H9 (cell line): ENCODE data around the gene SPECC1L. TPM values are rescaled to one million over a fixed set of nuclear protein-coding genes. Genes with fewer than 3 reads are reported as not detected.
A peak's percentile ranks its signal among the peaks of the same experiment; 100 is the strongest.

Experiments
- DNase-seq: peaks from one replicate; pipeline ENCODE4 v3.0.0-alpha.2; 2017
- H2AFZ ChIP-seq: one replicate; pipeline ENCODE4 v1.6.1; 2013; ENCODE audit warnings: mild to moderate bottlenecking, low read length, control low read depth, moderate library complexity
- H2AK5ac ChIP-seq: 2 replicates; pipeline ENCODE4 v1.6.1; 2013; ENCODE audit warnings: low read length, control low read depth, mixed read lengths; ENCODE audit not compliant: insufficient read length
- H2BK120ac ChIP-seq: one replicate; pipeline ENCODE4 v1.6.1; 2013; ENCODE audit warnings: low read depth, mild to moderate bottlenecking, low read length, control low read depth, inconsistent platforms; ENCODE audit not compliant: poor library complexity, severe bottlenecking
- H2BK12ac ChIP-seq: 2 replicates; pipeline ENCODE4 v1.6.1; 2013; ENCODE audit warnings: low read length, control low read depth, mixed read lengths, low read depth; ENCODE audit not compliant: insufficient read length
- H2BK15ac ChIP-seq: 2 replicates; pipeline ENCODE4 v1.6.1; 2013; ENCODE audit warnings: low read depth, low read length, control low read depth
- H2BK20ac ChIP-seq: one replicate; pipeline ENCODE4 v1.6.1; 2013; ENCODE audit warnings: low read depth, mild to moderate bottlenecking, low read length, control low read depth, inconsistent platforms; ENCODE audit not compliant: poor library complexity, severe bottlenecking
- H2BK5ac ChIP-seq: 2 replicates; pipeline ENCODE4 v1.6.1; 2013; ENCODE audit warnings: low read length, control low read depth, mixed read lengths; ENCODE audit not compliant: insufficient read length
- H3K14ac ChIP-seq: 2 replicates; pipeline ENCODE4 v1.6.1; 2013; ENCODE audit warnings: low read length, control low read depth; ENCODE audit not compliant: insufficient read depth
- H3K18ac ChIP-seq: 2 replicates; pipeline ENCODE4 v1.6.1; 2013; ENCODE audit warnings: low read depth, mild to moderate bottlenecking, mixed read lengths, low read length, control low read depth; ENCODE audit not compliant: insufficient read length
- H3K23ac ChIP-seq: 2 replicates; pipeline ENCODE4 v1.6.1; 2013; ENCODE audit warnings: low read length, control low read depth, mixed read lengths, low read depth; ENCODE audit not compliant: insufficient read length
- H3K23me2 ChIP-seq: 2 replicates; pipeline ENCODE4 v1.6.1; 2013; ENCODE audit warnings: low read depth, mild to moderate bottlenecking, mixed read lengths, low read length, control low read depth; ENCODE audit not compliant: insufficient read length, poor library complexity, severe bottlenecking
- H3K27ac ChIP-seq: 2 replicates; pipeline ENCODE4 v1.5.1; 2013; ENCODE audit warnings: low read length, control low read depth, mixed read lengths, low read depth; ENCODE audit not compliant: insufficient read length
- H3K27me3 ChIP-seq: 2 replicates; pipeline ENCODE4 v1.6.1; 2013; ENCODE audit warnings: low read length, control low read depth, inconsistent platforms; ENCODE audit not compliant: insufficient read depth
- H3K4ac ChIP-seq: 2 replicates; pipeline ENCODE4 v1.6.1; 2013; ENCODE audit warnings: low read depth, mild to moderate bottlenecking, control low read depth, inconsistent platforms, low read length, moderate library complexity
- H3K4me1 ChIP-seq: 2 replicates; pipeline ENCODE4 v1.6.1; 2013; ENCODE audit warnings: low read length, control low read depth, inconsistent platforms; ENCODE audit not compliant: insufficient read depth
- H3K4me2 ChIP-seq: 2 replicates; pipeline ENCODE4 v1.6.1; 2013; ENCODE audit warnings: low read length, control low read depth, mixed read lengths; ENCODE audit not compliant: insufficient read length, insufficient read depth
- H3K56ac ChIP-seq: 2 replicates; pipeline ENCODE4 v1.6.1; 2013; ENCODE audit warnings: low read depth, mild to moderate bottlenecking, mixed read lengths, low read length, control low read depth; ENCODE audit not compliant: insufficient read length
- H3K79me1 ChIP-seq: 2 replicates; pipeline ENCODE4 v1.6.1; 2013; ENCODE audit warnings: low read depth, mild to moderate bottlenecking, moderate library complexity, low read length, control low read depth, inconsistent platforms; ENCODE audit not compliant: insufficient read depth, poor library complexity, severe bottlenecking
- H3K79me2 ChIP-seq: 2 replicates; pipeline ENCODE4 v1.6.1; 2013; ENCODE audit warnings: low read length, control low read depth, inconsistent platforms; ENCODE audit not compliant: insufficient read depth
- H3K9ac ChIP-seq: 2 replicates; pipeline ENCODE4 v1.6.1; 2013; ENCODE audit warnings: low read length, control low read depth, mixed read lengths; ENCODE audit not compliant: insufficient read length; ENCODE audit errors: extremely low read depth
- H3K9me3 ChIP-seq: one replicate; pipeline ENCODE4 v1.6.1; 2013; ENCODE audit warnings: low read depth, low read length, inconsistent platforms; ENCODE audit not compliant: control insufficient read depth
- H3T11ph ChIP-seq: one replicate; pipeline ENCODE4 v1.6.1; 2013; ENCODE audit warnings: mild to moderate bottlenecking, low read length, control low read depth, inconsistent platforms
- H4K20me1 ChIP-seq: one replicate; pipeline ENCODE4 v1.6.1; 2013; ENCODE audit not compliant: control insufficient read depth, insufficient read length, insufficient read depth
- H4K5ac ChIP-seq: 2 replicates; pipeline ENCODE4 v1.6.1; 2013; ENCODE audit warnings: low read depth, mild to moderate bottlenecking, mixed read lengths, low read length, control low read depth; ENCODE audit not compliant: insufficient read length
- H4K8ac ChIP-seq: replicated peaks from 2 replicates; pipeline ENCODE4 v1.6.1; 2013; ENCODE audit warnings: low read length, control low read depth, mixed read lengths, low read depth; ENCODE audit not compliant: insufficient read length
- H4K91ac ChIP-seq: 2 replicates; pipeline ENCODE4 v1.6.1; 2013; ENCODE audit warnings: low read depth, mild to moderate bottlenecking, moderate library complexity, mixed read lengths, low read length, control low read depth; ENCODE audit not compliant: insufficient read length
- H3K27ac Mint-ChIP-seq, 3 experiments: 2 replicates in 2 of 3; 3 replicates in 1 of 3; pipeline ENCODE4 v1.8.0; 2020 to 2021; ENCODE audit warnings: mixed read lengths in 3 of 3, mild to moderate bottlenecking in 1 of 3, moderate library complexity in 1 of 3
- H3K27me3 Mint-ChIP-seq: 2 replicates; pipeline ENCODE4 v1.8.0; 2021; ENCODE audit warnings: low read depth, mild to moderate bottlenecking, moderate library complexity, mixed read lengths
- H3K36me3 Mint-ChIP-seq, 3 experiments: 2 replicates in 2 of 3; 3 replicates in 1 of 3; pipeline ENCODE4 v1.8.0; 2020 to 2021; ENCODE audit warnings: low read depth in 3 of 3, mixed read lengths in 3 of 3; ENCODE audit not compliant: insufficient read depth in 1 of 3
- H3K4me1 Mint-ChIP-seq, 2 experiments: 2 replicates each; pipeline ENCODE4 v1.8.0; 2020; ENCODE audit warnings: mixed read lengths in 2 of 2
- H3K4me3 Mint-ChIP-seq, 2 experiments: 2 replicates in 1 of 2; 3 replicates in 1 of 2; pipeline ENCODE4 v1.8.0; 2020 to 2021; ENCODE audit warnings: mild to moderate bottlenecking in 2 of 2, mixed read lengths in 2 of 2, moderate library complexity in 1 of 2
- H3K9me3 Mint-ChIP-seq, 2 experiments: 2 replicates in 1 of 2; 3 replicates in 1 of 2; pipeline ENCODE4 v1.8.0; 2020; ENCODE audit warnings: mild to moderate bottlenecking in 2 of 2, mixed read lengths in 2 of 2, moderate library complexity in 1 of 2
- CTCF ChIP-seq: fragments of 200-600 bp; sonication (generic); conservative IDR thresholded peaks from 3 replicates; pipeline ENCODE4 v1.8.0; 2021; ENCODE audit warnings: antibody characterized with exemption, mild to moderate bottlenecking
- WGBS: extraction: QIAGEN DNeasy Blood & Tissue Kit; methylation state at CpG from one replicate; pipeline ENCODE4 v1.1.7; 2013; ENCODE audit warnings: missing lambda C conversion rate, low lambda C conversion rate, mixed read lengths; ENCODE audit not compliant: insufficient read length; ENCODE audit errors: extremely low coverage; 5-methylcytosine and 5-hydroxymethylcytosine counted together
- total RNA-seq: library from RNA; stranded (reverse); gene quantifications from 2 replicates; pipeline ENCODE4 v1.2.1, GENCODE V29; 2021

SPECC1L gene
- total RNA-seq, 1 experiment from 2014 or later, result 57.1 TPM

- Histone ChIP-seq H2BK20ac (no peak overlapping the region), H2BK120ac (no peak overlapping the region), H3K23ac (no peak overlapping the region), H4K91ac (no peak overlapping the region), H3K4me1 (no peaks in the 10 kb centered on the region), H4K8ac (no peak overlapping the region), H3K4ac (no peak overlapping the region), H3K27me3 (no peaks in the 10 kb centered on the region), H3K9me3 (no peaks in the 10 kb centered on the region), H2AFZ (no peak overlapping the region), H3K56ac (no peak overlapping the region), H2BK15ac (no peak overlapping the region), H3K79me2 (peaks cover 3% of the 10 kb centered on the region; the same call in 1 of the 2 replicates), H3K79me1 (no peaks in the 10 kb centered on the region), H3T11ph (no peak overlapping the region), H2AK5ac (no peak overlapping the region), H4K20me1 (no peaks in the 10 kb centered on the region), H3K27ac (no peak overlapping the region), H3K9ac (no peak overlapping the region), H4K5ac (no peak overlapping the region), H2BK12ac (no peak overlapping the region), H3K4me2 (no peak overlapping the region), H3K23me2 (no peaks in the 10 kb centered on the region), H3K14ac (no peak overlapping the region), H3K18ac (no peak overlapping the region), H2BK5ac (no peak overlapping the region)
- Mint-ChIP-seq H3K4me3 (no peak overlapping the region), H3K36me3 (peaks cover 46 to 68% (median 66%) of the 10 kb centered on the region in 3 experiments), H3K9me3 (peaks cover 2 to 17% of the 10 kb centered on the region in 2 experiments; a peak in 2 of 5 replicates), H3K27ac (peak overlapping the region in 2 of 3 experiments; percentile 3 to 55; a peak in 3 of 7 replicates), H3K27me3 (no peaks in the 10 kb centered on the region), H3K4me1 (peaks cover 6% of the 10 kb centered on the region in 2 experiments; a peak in 2 of 4 replicates)
- no CpG with 5 or more reads among the region's 3 CpGs for WGBS
- DNase-seq, result no peak
- TF ChIP-seq CTCF, result no peak
These were observed 48.8 kb downstream of the SPECC1L start for GRCh38 chr22:24319451-24319850.
